ENCODE results near the gene GPC6.

Gene GPC6

GRCh38 chr13:93755341-93755740 lies 528.7 kb downstream of the GPC6 start:
- no peak for DNase-seq

GRCh38 chr13:93758575-93758974 lies 532.0 kb downstream of the GPC6 start:
- DNase-seq = no peak

GRCh38 chr13:93762708-93763426 lies 536.3 kb downstream of the GPC6 start:
- no peak for DNase-seq

DNA sequence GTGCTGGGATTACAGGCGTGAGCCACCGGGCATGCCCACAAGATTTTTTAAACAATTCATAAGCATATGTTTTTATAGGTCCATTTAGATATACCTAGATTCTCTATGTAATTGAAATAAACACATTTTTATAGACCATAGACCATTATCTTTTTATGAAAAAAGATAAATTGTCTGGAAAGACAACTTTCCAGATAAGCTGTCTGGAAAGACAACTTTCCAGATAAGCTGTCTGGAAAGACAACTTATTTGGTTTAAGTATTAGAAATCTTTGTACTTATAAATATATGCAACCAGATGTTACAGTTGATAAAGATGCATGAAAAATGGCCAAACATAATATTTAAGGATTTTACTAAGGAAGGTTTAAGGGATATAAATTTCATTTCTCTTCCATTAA lies 538.5 kb downstream of the GPC6 start:
- no peak for DNase-seq

DNA sequence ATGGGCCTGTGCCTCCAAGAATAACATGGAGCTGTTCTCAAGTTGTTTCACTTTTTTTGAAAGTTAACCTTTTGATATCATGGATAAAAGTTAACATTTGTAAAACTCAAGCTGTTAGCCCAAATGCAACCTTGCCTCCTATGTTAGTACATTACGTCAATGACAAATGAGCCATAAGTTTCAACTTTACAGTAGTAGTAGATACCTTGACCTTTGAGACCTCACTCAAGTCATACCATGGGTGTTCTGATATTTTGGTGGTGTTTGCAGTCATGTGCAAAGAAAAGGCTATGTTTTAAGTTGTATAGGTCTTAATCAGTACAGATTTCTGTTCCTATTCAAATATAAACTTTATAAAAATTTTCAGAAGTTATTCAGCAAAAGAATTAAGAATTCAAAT lies 539.2 kb downstream of the GPC6 start:
- DNase-seq = no peak

GRCh38 chr13:93766719-93767118 lies 540.1 kb downstream of the GPC6 start:
- no peak for DNase-seq

DNA sequence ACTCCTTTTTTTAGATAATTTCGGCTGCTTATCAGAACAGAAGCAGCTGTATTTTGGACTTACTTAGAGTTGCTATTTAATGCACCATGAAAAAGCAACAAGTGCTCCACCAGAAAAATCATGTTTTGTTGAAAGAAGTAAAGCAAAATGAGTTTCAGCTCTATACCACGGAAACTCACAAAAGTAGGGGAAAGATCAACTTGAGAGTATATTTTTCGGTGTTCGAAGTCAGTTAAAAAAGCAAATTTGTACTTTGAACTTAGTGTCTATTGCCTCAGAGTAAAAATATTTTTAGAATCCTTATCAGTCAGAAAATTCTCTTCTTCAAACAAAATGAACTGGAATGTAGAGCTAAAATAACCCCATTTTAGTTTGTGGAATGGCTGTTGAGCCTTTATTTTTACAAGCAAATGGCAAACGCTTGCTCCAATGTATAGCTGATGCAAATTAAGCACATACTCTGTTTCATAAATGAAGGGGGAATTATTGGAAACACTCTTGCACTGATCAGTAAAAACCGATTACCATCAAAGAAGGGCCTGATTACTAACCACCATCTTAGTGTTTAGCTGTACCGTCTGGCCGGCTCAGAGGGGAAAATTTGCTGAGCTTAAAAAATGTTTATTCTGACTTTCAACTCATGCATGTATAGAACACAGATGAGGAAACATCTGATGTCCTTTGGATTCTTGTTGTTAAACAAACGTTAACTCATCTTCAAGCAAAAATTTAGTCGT lies 540.7 kb downstream of the GPC6 start:
- peak; percentile 65 for DNase-seq

DNA sequence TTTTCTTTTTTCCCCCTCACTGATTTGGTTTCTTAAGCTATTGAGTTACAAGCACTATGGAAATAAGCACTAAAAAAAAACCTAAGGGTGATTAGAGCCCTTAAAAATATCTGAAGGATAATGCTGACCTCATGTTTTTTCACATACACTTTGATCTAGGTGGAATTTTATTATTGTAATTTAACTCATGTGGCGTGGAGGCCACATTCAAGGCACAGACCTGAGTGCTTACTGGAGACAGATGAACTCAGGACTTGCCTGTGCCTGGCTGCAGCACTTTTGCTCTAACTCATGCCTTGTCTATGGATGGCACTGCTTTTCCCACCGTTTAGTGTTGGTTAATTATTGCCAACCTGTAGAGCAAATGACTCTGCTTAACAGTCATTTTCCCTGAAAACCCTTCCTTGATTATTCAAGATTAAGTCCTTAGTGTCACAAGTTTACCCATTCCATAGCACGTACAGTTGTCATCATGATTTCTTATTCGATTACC lies 541.4 kb downstream of the GPC6 start:
- no peak for DNase-seq

- no peak for DNase-seq
Measured at GRCh38 chr13:93769101-93769500, 542.5 kb downstream of the GPC6 start.

GRCh38 chr13:93769607-93770006 lies 543.0 kb downstream of the GPC6 start:
- no peak for DNase-seq

GRCh38 chr13:93771227-93771626 lies 544.6 kb downstream of the GPC6 start:
- DNase-seq = no peak

GRCh38 chr13:93771782-93772181 lies 545.2 kb downstream of the GPC6 start:
- peak; percentile 11 for DNase-seq

- DNase-seq = no peak
Measured at GRCh38 chr13:93774506-93774905, 547.9 kb downstream of the GPC6 start.

GRCh38 chr13:93775027-93775426 lies 548.4 kb downstream of the GPC6 start:
- no peak for DNase-seq

DNA sequence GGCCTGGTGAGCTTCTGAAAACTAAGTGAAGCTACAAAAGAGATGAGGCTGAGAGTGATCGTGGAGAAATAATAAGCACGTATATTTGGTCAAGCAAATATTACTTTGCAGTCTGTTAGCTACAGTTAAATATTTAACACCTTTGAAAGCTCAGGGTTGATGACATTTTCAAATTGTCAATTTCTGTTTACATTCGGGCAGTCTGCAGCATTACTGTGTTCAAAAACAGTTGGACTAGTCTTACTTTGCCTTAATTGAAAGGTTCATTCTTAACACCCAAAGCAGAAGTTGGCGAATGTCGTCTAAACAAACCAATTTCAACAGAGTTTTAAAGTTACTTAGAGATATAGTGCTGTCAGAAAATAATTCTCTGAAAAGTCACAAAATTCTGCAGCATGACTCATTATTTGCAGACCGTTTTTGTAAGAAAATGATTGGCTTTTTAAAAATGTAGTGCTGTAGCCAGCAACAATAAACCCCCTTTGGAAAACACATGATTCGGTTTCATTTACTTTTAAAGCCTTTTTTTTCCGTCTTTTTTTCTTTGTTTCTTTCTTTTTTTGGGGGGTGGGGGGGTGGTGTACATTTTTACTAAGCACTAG lies 549.0 kb downstream of the GPC6 start:
- peak; percentile 26 for DNase-seq

DNA sequence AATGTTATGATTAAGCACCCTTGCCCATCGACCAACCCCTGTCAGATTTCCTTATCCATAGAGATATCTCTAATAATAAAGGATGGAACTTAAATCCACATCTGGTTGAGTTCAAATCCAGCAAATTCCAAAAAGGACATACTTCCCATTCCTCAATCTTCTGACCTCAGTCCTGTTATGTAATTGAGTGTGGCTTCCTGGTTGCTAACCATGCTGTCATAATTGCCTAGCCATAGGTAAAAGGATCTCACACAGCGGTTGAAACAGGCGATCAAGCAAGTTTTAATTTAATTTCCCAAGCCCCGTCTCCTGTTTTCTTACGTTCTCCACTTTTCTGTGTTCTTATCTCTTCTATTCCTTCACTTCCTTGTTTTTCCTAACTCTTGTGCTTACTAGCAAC lies 550.3 kb downstream of the GPC6 start:
- DNase-seq = no peak

DNA sequence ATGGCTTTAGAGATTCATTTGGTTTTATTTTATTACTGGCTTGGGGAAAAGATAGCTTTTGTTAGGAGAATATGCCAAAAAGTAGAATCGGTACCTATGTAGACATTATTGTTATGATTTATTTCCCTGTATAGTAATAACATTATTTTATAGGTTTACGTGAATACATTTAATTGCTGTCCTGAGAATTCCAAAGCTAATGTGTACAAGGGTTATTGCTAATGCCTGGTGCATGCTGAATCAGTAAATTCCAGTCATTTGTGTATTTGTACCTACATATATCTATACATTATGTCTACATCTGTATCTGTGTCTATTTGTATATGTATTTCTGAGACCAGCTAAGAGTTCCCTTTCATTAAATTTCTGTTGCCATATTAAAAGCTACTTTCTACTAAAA lies 550.9 kb downstream of the GPC6 start:
- no peak for DNase-seq

- DNase-seq = no peak
Measured at GRCh38 chr13:93778548-93778947, 551.9 kb downstream of the GPC6 start.

DNA sequence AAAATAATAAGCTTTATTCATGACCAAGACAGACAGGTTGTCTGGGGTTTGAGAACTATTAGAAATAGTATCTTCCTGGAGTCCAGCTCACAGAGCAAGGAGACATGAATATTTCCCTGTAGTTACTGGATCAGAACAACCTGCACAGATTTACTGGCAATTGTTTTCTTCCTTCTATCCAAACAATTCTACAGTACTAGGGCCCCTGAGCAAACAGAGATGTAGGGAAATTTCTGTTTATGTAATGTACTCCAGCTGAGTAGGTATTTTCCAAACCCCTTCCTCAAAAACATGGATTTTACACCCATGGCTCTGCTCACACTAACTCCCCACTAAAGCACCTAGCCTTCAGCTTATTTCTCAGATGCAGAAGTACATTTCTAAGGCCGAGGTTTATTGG lies 557.6 kb downstream of the GPC6 start:
- no peak for DNase-seq

DNA sequence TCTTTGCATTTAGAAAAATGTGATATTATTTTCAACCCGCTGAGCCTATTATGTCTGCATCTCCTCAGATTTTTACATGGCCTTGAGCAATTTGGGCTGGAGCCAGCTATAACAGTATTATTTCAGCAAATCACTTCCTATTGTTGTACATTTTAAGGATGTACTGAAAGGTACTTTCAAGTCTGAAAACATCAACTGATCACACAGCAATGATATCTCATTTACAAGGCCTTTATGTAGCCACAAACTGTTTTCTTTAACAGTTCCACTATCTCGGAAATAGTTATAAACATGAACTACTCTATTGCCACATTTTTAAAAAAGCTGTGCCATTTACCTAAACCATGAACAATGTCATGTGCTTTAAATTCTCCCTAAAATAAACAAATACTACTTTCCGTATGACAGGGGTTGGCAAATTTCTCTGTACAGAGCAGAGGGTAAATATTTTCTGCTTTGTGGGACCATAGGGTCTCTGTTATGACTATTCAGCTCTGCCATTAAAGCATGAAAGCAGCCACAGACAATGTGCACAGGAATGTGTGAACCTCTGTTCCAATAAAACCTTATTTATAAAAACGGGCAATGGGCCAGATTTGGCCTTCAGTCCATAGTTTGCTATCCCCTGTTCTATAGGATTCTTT lies 560.4 kb downstream of the GPC6 start:
- DNase-seq = no peak

- no peak for DNase-seq
Measured at GRCh38 chr13:93788456-93788855, 561.8 kb downstream of the GPC6 start.

- DNase-seq = no peak
Measured at GRCh38 chr13:93789058-93789457, 562.5 kb downstream of the GPC6 start.

DNA sequence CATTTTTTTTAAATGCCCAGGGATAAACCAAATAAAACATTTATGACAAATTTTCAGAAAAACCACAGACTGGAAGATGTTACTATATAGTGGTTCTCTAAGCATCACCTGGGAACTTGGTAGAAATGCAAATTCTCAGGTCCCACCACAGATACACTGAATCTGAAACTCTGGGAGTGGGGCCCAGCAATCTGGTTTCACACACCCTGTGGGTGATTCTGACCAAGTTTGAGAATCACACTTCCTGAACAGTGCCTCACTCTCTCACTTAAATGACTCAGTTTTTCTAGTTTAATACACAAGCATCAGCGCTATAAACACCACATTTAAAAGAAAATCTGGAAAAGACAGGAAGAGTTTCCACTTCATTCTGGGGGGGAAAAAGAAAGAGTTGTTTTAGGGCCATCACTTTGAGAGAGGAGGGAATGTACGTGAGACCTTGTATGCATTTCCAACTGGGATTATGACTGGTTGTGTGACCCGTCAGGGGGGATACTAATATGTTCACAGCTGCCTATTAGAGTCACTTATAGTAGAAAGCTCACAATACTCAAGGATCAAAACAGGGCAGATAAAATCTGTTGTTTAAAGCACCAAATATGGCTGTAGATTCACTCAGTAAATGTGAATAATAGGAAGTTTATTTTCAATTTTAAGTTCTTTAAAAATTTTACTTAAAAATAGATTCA lies 567.7 kb downstream of the GPC6 start:
- no peak for DNase-seq

Measured in NCI-H526 treated with DMSO at 0.1 percent for 48 hours (cell line).